GM18867 (cell line): Measurements from ENCODE around the gene WWTR1.

ENCODE experiments used
- ATAC-seq: cut with Tn5 transposase; IDR thresholded peaks from one replicate; pipeline ENCODE4 v1.9.1; 2021; ENCODE audit warnings: mild to moderate bottlenecking, moderate library complexity; ENCODE audit not compliant: unreplicated experiment

WWTR1 gene

GRCh38 chr3:149625795-149626194 lies 32.0 kb downstream of the WWTR1 start:
- no peak for ATAC-seq

GRCh38 chr3:149623824-149624223 lies 34.0 kb downstream of the WWTR1 start:
- ATAC-seq = no peak

- peak; percentile 77 for ATAC-seq
Measured at GRCh38 chr3:149621218-149622005, 36.4 kb downstream of the WWTR1 start.

- ATAC-seq = peak; percentile 67
Measured at GRCh38 chr3:149620291-149621020, 37.4 kb downstream of the WWTR1 start.

GRCh38 chr3:149619136-149619535 lies 38.7 kb downstream of the WWTR1 start:
- ATAC-seq = no peak

- no peak for ATAC-seq
Measured at GRCh38 chr3:149618151-149619123, 39.4 kb downstream of the WWTR1 start.

- ATAC-seq = no peak
Measured at GRCh38 chr3:149615731-149616221, 42.0 kb downstream of the WWTR1 start.

GRCh38 chr3:149613988-149614387 lies 43.8 kb downstream of the WWTR1 start:
- no peak for ATAC-seq

GRCh38 chr3:149612456-149612855 lies 45.4 kb downstream of the WWTR1 start:
- no peak for ATAC-seq

- no peak for ATAC-seq
Measured at GRCh38 chr3:149611149-149611548, 46.7 kb downstream of the WWTR1 start.

GRCh38 chr3:149610351-149611105 lies 47.3 kb downstream of the WWTR1 start:
- ATAC-seq = no peak

GRCh38 chr3:149609595-149609994 lies 48.2 kb downstream of the WWTR1 start:
- peak; percentile 92 for ATAC-seq

GRCh38 chr3:149608987-149609386 lies 48.8 kb downstream of the WWTR1 start:
- no peak for ATAC-seq

- no peak for ATAC-seq
Measured at GRCh38 chr3:149605902-149606301, 51.9 kb downstream of the WWTR1 start.

GRCh38 chr3:149604125-149604875 lies 53.5 kb downstream of the WWTR1 start:
- ATAC-seq = no peak

- no peak for ATAC-seq
Measured at GRCh38 chr3:149603126-149604074, 54.4 kb downstream of the WWTR1 start.

GRCh38 chr3:149600634-149601033 lies 57.2 kb downstream of the WWTR1 start:
- no peak for ATAC-seq

- no peak for ATAC-seq
Measured at GRCh38 chr3:149599236-149599635, 58.6 kb downstream of the WWTR1 start.
